ENCODE results near the gene NHSL2. TPM values are rescaled to one million over a fixed set of nuclear protein-coding genes. Genes with fewer than 3 reads are reported as not detected.

Gene NHSL2
- total RNA-seq, 2 donors from 2014 or later: 0.26 to 0.69 TPM

GRCh38 chrX:72018277-72019112 is 107.8 kb downstream of the NHSL2 start:
- DNase-seq (peak; percentile 85 to 86), ATAC-seq (replicated peaks in 1 of 2) (peak; percentile 95)
- Mint-ChIP-seq H3K4me3 (peak overlapping the region; percentile 39 to 59), H3K36me3 (ENCODE audit: insufficient read depth in 2 of 2) (no peaks in the 10 kb centered on the region), H3K4me1 (ENCODE audit: low read depth) (peaks cover 26% of the 10 kb centered on the region), H3K27me3 (ENCODE audit: low read depth) (peaks cover 79% of the 10 kb centered on the region), H3K9me3 (no peaks in the 10 kb centered on the region), H3K27ac (no peak overlapping the region)

GRCh38 chrX:72019487-72019886 is 108.8 kb downstream of the NHSL2 start:
- H3K27me3 Mint-ChIP-seq (ENCODE audit: low read depth): peaks cover 80% of the 10 kb centered on the region
- ATAC-seq (replicated peaks in 1 of 2) (no peak), DNase-seq (no peak)
- no peak overlapping the region for H3K4me3 Mint-ChIP-seq
- no peak overlapping the region for H3K27ac Mint-ChIP-seq
- no peaks in the 10 kb centered on the region for H3K9me3 Mint-ChIP-seq
- peaks cover 26% of the 10 kb centered on the region for H3K4me1 Mint-ChIP-seq (ENCODE audit: low read depth)
- no peaks in the 10 kb centered on the region for H3K36me3 Mint-ChIP-seq (ENCODE audit: insufficient read depth in 2 of 2)

- ATAC-seq (replicated peaks in 1 of 2): no peak
- peaks cover 78% of the 10 kb centered on the region for H3K27me3 Mint-ChIP-seq (ENCODE audit: low read depth)
- H3K4me1 Mint-ChIP-seq (ENCODE audit: low read depth): peaks cover 26% of the 10 kb centered on the region
- no peak for DNase-seq
- H3K36me3 Mint-ChIP-seq (ENCODE audit: insufficient read depth in 2 of 2): no peaks in the 10 kb centered on the region
- no peaks in the 10 kb centered on the region for H3K9me3 Mint-ChIP-seq
- peak overlapping the region in 1 of 2 donors; percentile 66 for H3K4me3 Mint-ChIP-seq
- H3K27ac Mint-ChIP-seq: no peak overlapping the region
Measured at GRCh38 chrX:72020204-72020603, 109.6 kb downstream of the NHSL2 start.

GRCh38 chrX:72020788-72021187 is 110.1 kb downstream of the NHSL2 start:
- Mint-ChIP-seq H3K27ac (no peak overlapping the region), H3K9me3 (no peaks in the 10 kb centered on the region), H3K36me3 (ENCODE audit: insufficient read depth in 2 of 2) (no peaks in the 10 kb centered on the region), H3K27me3 (ENCODE audit: low read depth) (peaks cover 78% of the 10 kb centered on the region), H3K4me3 (peak overlapping the region in 1 of 2 donors; percentile 66), H3K4me1 (ENCODE audit: low read depth) (peaks cover 26% of the 10 kb centered on the region)
- peak; percentile 26 to 53 for ATAC-seq (replicated peaks in 1 of 2)
- peak; percentile 9 to 13 for DNase-seq

- DNase-seq (peak in 1 of 2 donors; percentile 25), ATAC-seq (replicated peaks in 1 of 2) (no peak)
- Mint-ChIP-seq H3K36me3 (ENCODE audit: insufficient read depth in 2 of 2) (no peaks in the 10 kb centered on the region), H3K27ac (peak overlapping the region; percentile 5), H3K9me3 (no peaks in the 10 kb centered on the region), H3K27me3 (ENCODE audit: low read depth) (peaks cover 78% of the 10 kb centered on the region), H3K4me3 (no peak overlapping the region), H3K4me1 (ENCODE audit: low read depth) (peaks cover 26% of the 10 kb centered on the region)
Measured at GRCh38 chrX:72021975-72022374, 111.3 kb downstream of the NHSL2 start.

GRCh38 chrX:72023071-72023470 is 112.4 kb downstream of the NHSL2 start:
- Mint-ChIP-seq H3K27ac (no peak overlapping the region), H3K27me3 (ENCODE audit: low read depth) (peaks cover 79% of the 10 kb centered on the region), H3K4me3 (no peak overlapping the region), H3K36me3 (ENCODE audit: insufficient read depth in 2 of 2) (no peaks in the 10 kb centered on the region), H3K4me1 (ENCODE audit: low read depth) (peaks cover 26% of the 10 kb centered on the region), H3K9me3 (no peaks in the 10 kb centered on the region)
- DNase-seq: no peak
- ATAC-seq (replicated peaks in 1 of 2): no peak

GRCh38 chrX:72025236-72025770 is 114.7 kb downstream of the NHSL2 start:
- H3K9me3 Mint-ChIP-seq: no peaks in the 10 kb centered on the region
- H3K27me3 Mint-ChIP-seq (ENCODE audit: low read depth): peaks cover 76% of the 10 kb centered on the region
- H3K27ac Mint-ChIP-seq: no peak overlapping the region
- H3K4me3 Mint-ChIP-seq: no peak overlapping the region
- H3K36me3 Mint-ChIP-seq (ENCODE audit: insufficient read depth in 2 of 2): no peaks in the 10 kb centered on the region
- peaks cover 17% of the 10 kb centered on the region for H3K4me1 Mint-ChIP-seq (ENCODE audit: low read depth)
- DNase-seq (no peak), ATAC-seq (replicated peaks in 1 of 2) (no peak)

- Mint-ChIP-seq H3K36me3 (ENCODE audit: insufficient read depth in 2 of 2) (no peaks in the 10 kb centered on the region), H3K4me1 (ENCODE audit: low read depth) (peaks cover 6% of the 10 kb centered on the region), H3K9me3 (no peaks in the 10 kb centered on the region), H3K27ac (no peak overlapping the region), H3K4me3 (no peak overlapping the region), H3K27me3 (ENCODE audit: low read depth) (peaks cover 70% of the 10 kb centered on the region)
- DNase-seq (peak in 1 of 2 donors; percentile 14), ATAC-seq (replicated peaks in 1 of 2) (peak; percentile 62 to 93)
Measured at GRCh38 chrX:72026341-72027023, 115.8 kb downstream of the NHSL2 start.

GRCh38 chrX:72027024-72027913 is 116.6 kb downstream of the NHSL2 start:
- no peaks in the 10 kb centered on the region for H3K36me3 Mint-ChIP-seq (ENCODE audit: insufficient read depth in 2 of 2)
- H3K27ac Mint-ChIP-seq: no peak overlapping the region
- ATAC-seq (replicated peaks in 1 of 2): peak in 1 of 2 donors; percentile 5
- H3K4me1 Mint-ChIP-seq (ENCODE audit: low read depth): no peaks in the 10 kb centered on the region
- no peaks in the 10 kb centered on the region for H3K9me3 Mint-ChIP-seq
- peaks cover 70% of the 10 kb centered on the region for H3K27me3 Mint-ChIP-seq (ENCODE audit: low read depth)
- no peak overlapping the region for H3K4me3 Mint-ChIP-seq
- no peak for DNase-seq

GRCh38 chrX:72027914-72028307 is 117.3 kb downstream of the NHSL2 start:
- Mint-ChIP-seq H3K27me3 (ENCODE audit: low read depth) (peaks cover 64% of the 10 kb centered on the region), H3K27ac (no peak overlapping the region), H3K4me3 (no peak overlapping the region), H3K9me3 (no peaks in the 10 kb centered on the region), H3K36me3 (ENCODE audit: insufficient read depth in 2 of 2) (no peaks in the 10 kb centered on the region), H3K4me1 (ENCODE audit: low read depth) (no peaks in the 10 kb centered on the region)
- ATAC-seq (replicated peaks in 1 of 2) (no peak), DNase-seq (no peak)

GRCh38 chrX:72028701-72029470 is 118.2 kb downstream of the NHSL2 start:
- Mint-ChIP-seq H3K4me1 (ENCODE audit: low read depth) (no peaks in the 10 kb centered on the region), H3K27me3 (ENCODE audit: low read depth) (peaks cover 55% of the 10 kb centered on the region), H3K27ac (no peak overlapping the region), H3K9me3 (no peaks in the 10 kb centered on the region), H3K4me3 (no peak overlapping the region), H3K36me3 (ENCODE audit: insufficient read depth in 2 of 2) (no peaks in the 10 kb centered on the region)
- ATAC-seq (replicated peaks in 1 of 2): no peak
- DNase-seq: no peak

Data from activated T-cell treated with anti-CD3 and anti-CD28 coated beads, Interleukin-2, amount 50 U/mL, for 72 hours (primary cell).